ENCODE results near the gene FOXJ3.
A peak's percentile ranks its signal among the peaks of the same experiment; 100 is the strongest.

FOXJ3 gene

GRCh38 chr1:42266253-42267135, 68.5 kb downstream of the FOXJ3 start:
- Histone ChIP-seq H3K9ac (ENCODE audit: low read depth, low read length) (no peak overlapping the region), H3K4me3 (ENCODE audit: low read length) (no peak overlapping the region), H3K4me2 (ENCODE audit: low read length) (no peak overlapping the region), H3K27me3 (ENCODE audit: control insufficient read depth, insufficient read depth, low read length) (no peaks in the 10 kb centered on the region), H3K36me3 (ENCODE audit: insufficient read depth, low read length) (peaks cover 14% of the 10 kb centered on the region), H3K9me3 (replicated peaks; ENCODE audit: low read length) (no peaks in the 10 kb centered on the region), H3K4me1 (ENCODE audit: control insufficient read depth, insufficient read depth, low read length) (no peaks in the 10 kb centered on the region)

GRCh38 chr1:42264511-42265190, 70.4 kb downstream of the FOXJ3 start:
- Histone ChIP-seq H3K4me1 (ENCODE audit: control insufficient read depth, insufficient read depth, low read length) (peaks cover 4% of the 10 kb centered on the region), H3K36me3 (ENCODE audit: insufficient read depth, low read length) (peaks cover 14% of the 10 kb centered on the region), H3K9me3 (replicated peaks; ENCODE audit: low read length) (no peaks in the 10 kb centered on the region), H3K4me3 (ENCODE audit: low read length) (no peak overlapping the region), H3K4me2 (ENCODE audit: low read length) (no peak overlapping the region), H3K27me3 (ENCODE audit: control insufficient read depth, insufficient read depth, low read length) (no peaks in the 10 kb centered on the region), H3K9ac (ENCODE audit: low read depth, low read length) (no peak overlapping the region)

- H3K36me3 ChIP-seq (ENCODE audit: insufficient read depth, low read length), result peaks cover 14% of the 10 kb centered on the region
- H3K4me3 ChIP-seq (ENCODE audit: low read length), result no peak overlapping the region
- no peaks in the 10 kb centered on the region for H3K27me3 ChIP-seq (ENCODE audit: control insufficient read depth, insufficient read depth, low read length)
- H3K9me3 ChIP-seq (replicated peaks; ENCODE audit: low read length), result no peaks in the 10 kb centered on the region
- H3K4me2 ChIP-seq (ENCODE audit: low read length), result no peak overlapping the region
- H3K4me1 ChIP-seq (ENCODE audit: control insufficient read depth, insufficient read depth, low read length), result peaks cover 19% of the 10 kb centered on the region
- H3K9ac ChIP-seq (ENCODE audit: low read depth, low read length), result no peak overlapping the region
Observed at GRCh38 chr1:42263019-42263418, 72.0 kb downstream of the FOXJ3 start.

GRCh38 chr1:42260376-42261070, 74.5 kb downstream of the FOXJ3 start:
- no peaks in the 10 kb centered on the region for H3K9me3 ChIP-seq (replicated peaks; ENCODE audit: low read length)
- H3K4me3 ChIP-seq (ENCODE audit: low read length), result no peak overlapping the region
- peaks cover 14% of the 10 kb centered on the region for H3K36me3 ChIP-seq (ENCODE audit: insufficient read depth, low read length)
- peaks cover 22% of the 10 kb centered on the region for H3K4me1 ChIP-seq (ENCODE audit: control insufficient read depth, insufficient read depth, low read length)
- no peaks in the 10 kb centered on the region for H3K27me3 ChIP-seq (ENCODE audit: control insufficient read depth, insufficient read depth, low read length)
- H3K9ac ChIP-seq (ENCODE audit: low read depth, low read length), result no peak overlapping the region
- no peak overlapping the region for H3K4me2 ChIP-seq (ENCODE audit: low read length)

GRCh38 chr1:42259739-42260064, 75.3 kb downstream of the FOXJ3 start:
- Histone ChIP-seq H3K4me3 (ENCODE audit: low read length) (peak overlapping the region; percentile 17), H3K36me3 (ENCODE audit: insufficient read depth, low read length) (peaks cover 10% of the 10 kb centered on the region), H3K27me3 (ENCODE audit: control insufficient read depth, insufficient read depth, low read length) (no peaks in the 10 kb centered on the region), H3K4me1 (ENCODE audit: control insufficient read depth, insufficient read depth, low read length) (peaks cover 22% of the 10 kb centered on the region), H3K4me2 (ENCODE audit: low read length) (peak overlapping the region; percentile 65), H3K9me3 (replicated peaks; ENCODE audit: low read length) (no peaks in the 10 kb centered on the region), H3K9ac (ENCODE audit: low read depth, low read length) (peak overlapping the region; percentile 23)

- Histone ChIP-seq H3K4me1 (ENCODE audit: control insufficient read depth, insufficient read depth, low read length) (peaks cover 22% of the 10 kb centered on the region), H3K9me3 (replicated peaks; ENCODE audit: low read length) (no peaks in the 10 kb centered on the region), H3K27me3 (ENCODE audit: control insufficient read depth, insufficient read depth, low read length) (no peaks in the 10 kb centered on the region), H3K9ac (ENCODE audit: low read depth, low read length) (peak overlapping the region; percentile 29), H3K4me2 (ENCODE audit: low read length) (peak overlapping the region; percentile 65), H3K36me3 (ENCODE audit: insufficient read depth, low read length) (peaks cover 7% of the 10 kb centered on the region), H3K4me3 (ENCODE audit: low read length) (peak overlapping the region; percentile 17)
Observed at GRCh38 chr1:42259059-42259738, 75.8 kb downstream of the FOXJ3 start.

- Histone ChIP-seq H3K4me2 (ENCODE audit: low read length) (peak overlapping the region; percentile 4), H3K9ac (ENCODE audit: low read depth, low read length) (no peak overlapping the region), H3K9me3 (replicated peaks; ENCODE audit: low read length) (no peaks in the 10 kb centered on the region), H3K36me3 (ENCODE audit: insufficient read depth, low read length) (no peaks in the 10 kb centered on the region), H3K27me3 (ENCODE audit: control insufficient read depth, insufficient read depth, low read length) (no peaks in the 10 kb centered on the region), H3K4me3 (ENCODE audit: low read length) (no peak overlapping the region), H3K4me1 (ENCODE audit: control insufficient read depth, insufficient read depth, low read length) (peaks cover 22% of the 10 kb centered on the region)
Observed at GRCh38 chr1:42258218-42258617, 76.8 kb downstream of the FOXJ3 start.

- Histone ChIP-seq H3K27me3 (ENCODE audit: control insufficient read depth, insufficient read depth, low read length) (no peaks in the 10 kb centered on the region), H3K4me3 (ENCODE audit: low read length) (no peak overlapping the region), H3K9me3 (replicated peaks; ENCODE audit: low read length) (peaks cover 4% of the 10 kb centered on the region), H3K9ac (ENCODE audit: low read depth, low read length) (no peak overlapping the region), H3K4me2 (ENCODE audit: low read length) (no peak overlapping the region), H3K36me3 (ENCODE audit: insufficient read depth, low read length) (no peaks in the 10 kb centered on the region), H3K4me1 (ENCODE audit: control insufficient read depth, insufficient read depth, low read length) (no peaks in the 10 kb centered on the region)
Observed at GRCh38 chr1:42251042-42251441, 84.0 kb downstream of the FOXJ3 start.

- H3K4me3 ChIP-seq (ENCODE audit: low read length), result no peak overlapping the region
- no peaks in the 10 kb centered on the region for H3K4me1 ChIP-seq (ENCODE audit: control insufficient read depth, insufficient read depth, low read length)
- no peak overlapping the region for H3K9ac ChIP-seq (ENCODE audit: low read depth, low read length)
- H3K27me3 ChIP-seq (ENCODE audit: control insufficient read depth, insufficient read depth, low read length), result no peaks in the 10 kb centered on the region
- no peak overlapping the region for H3K4me2 ChIP-seq (ENCODE audit: low read length)
- H3K36me3 ChIP-seq (ENCODE audit: insufficient read depth, low read length), result no peaks in the 10 kb centered on the region
- H3K9me3 ChIP-seq (replicated peaks; ENCODE audit: low read length), result peaks cover 4% of the 10 kb centered on the region
Observed at GRCh38 chr1:42250164-42250563, 84.9 kb downstream of the FOXJ3 start.

- Histone ChIP-seq H3K9ac (ENCODE audit: low read depth, low read length) (no peak overlapping the region), H3K4me1 (ENCODE audit: control insufficient read depth, insufficient read depth, low read length) (no peaks in the 10 kb centered on the region), H3K4me3 (ENCODE audit: low read length) (no peak overlapping the region), H3K4me2 (ENCODE audit: low read length) (no peak overlapping the region), H3K36me3 (ENCODE audit: insufficient read depth, low read length) (no peaks in the 10 kb centered on the region), H3K9me3 (replicated peaks; ENCODE audit: low read length) (no peaks in the 10 kb centered on the region), H3K27me3 (ENCODE audit: control insufficient read depth, insufficient read depth, low read length) (no peaks in the 10 kb centered on the region)
Observed at GRCh38 chr1:42240966-42241755, 93.9 kb downstream of the FOXJ3 start.
